HG03066 (cell line): Measurements from ENCODE around the gene PPP1R1C.
"Not testable (repeated sequence)": the region's sequence is repeated elsewhere in the genome, so short reads cannot be mapped to it uniquely, and the experiment has no call there.

ENCODE experiments used
- ATAC-seq: cut with Tn5 transposase; IDR thresholded peaks from one replicate; pipeline ENCODE4 v1.9.1; 2021; ENCODE audit warnings: low read depth; ENCODE audit not compliant: unreplicated experiment

Gene PPP1R1C

DNA sequence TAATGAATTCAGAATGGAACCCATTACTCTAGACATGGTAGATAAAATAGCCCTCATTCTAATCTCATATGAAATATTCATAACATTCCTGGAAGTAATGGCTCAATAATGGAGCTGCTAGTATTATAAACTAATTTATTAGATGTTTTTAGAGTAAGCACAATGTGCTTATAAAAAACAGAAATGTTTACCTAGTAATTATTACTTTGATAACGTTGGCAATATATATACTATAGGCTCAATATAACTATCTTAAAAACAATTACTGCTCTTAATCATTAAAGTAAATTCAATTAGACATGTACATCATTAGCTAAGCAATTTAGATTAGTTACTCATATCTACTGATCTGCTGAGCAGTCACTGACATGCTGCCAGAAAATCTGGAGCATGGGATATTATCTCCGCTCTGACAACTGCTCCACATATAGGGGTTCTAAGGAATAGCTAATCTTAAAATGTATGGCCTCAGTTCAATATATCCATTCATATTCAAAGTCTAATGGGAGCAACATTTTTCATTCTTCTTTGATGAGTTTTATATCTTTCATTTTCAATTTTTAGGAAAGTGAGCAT lies 19.4 kb downstream of the PPP1R1C start:
- ATAC-seq = no peak

DNA sequence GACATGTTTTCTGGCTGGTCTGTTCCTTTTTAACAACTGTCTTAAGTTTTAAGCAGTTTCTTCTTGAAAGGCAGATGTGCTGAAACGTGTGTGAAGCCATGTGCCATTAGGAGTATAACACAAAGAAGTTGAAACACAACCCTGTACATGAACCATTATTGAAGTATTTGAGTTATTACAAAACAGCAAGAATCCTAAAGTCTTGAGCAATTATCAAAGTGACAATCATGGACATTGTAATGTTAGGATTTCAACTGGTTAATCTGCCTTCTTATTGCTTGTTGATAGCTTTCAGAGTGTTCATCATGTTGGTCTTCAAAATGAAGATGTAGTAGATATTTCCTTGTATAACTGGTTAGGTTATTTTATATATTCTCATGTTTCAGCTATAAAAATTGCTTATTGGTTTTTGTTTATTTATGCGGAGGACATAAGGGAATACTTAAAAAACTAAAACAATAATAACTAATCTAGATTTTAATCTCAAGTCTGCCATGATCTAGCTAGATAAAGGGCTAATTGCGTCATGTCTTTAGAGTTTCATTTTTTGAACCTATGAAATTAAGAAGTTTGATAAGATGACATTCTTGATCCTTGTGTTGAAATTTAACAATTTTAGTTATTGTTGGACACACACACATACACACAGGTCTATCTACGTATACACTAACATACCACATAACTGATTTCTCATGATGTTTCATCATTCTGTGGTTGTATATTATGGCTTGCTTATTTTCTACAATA lies 21.1 kb downstream of the PPP1R1C start:
- ATAC-seq = no peak

DNA sequence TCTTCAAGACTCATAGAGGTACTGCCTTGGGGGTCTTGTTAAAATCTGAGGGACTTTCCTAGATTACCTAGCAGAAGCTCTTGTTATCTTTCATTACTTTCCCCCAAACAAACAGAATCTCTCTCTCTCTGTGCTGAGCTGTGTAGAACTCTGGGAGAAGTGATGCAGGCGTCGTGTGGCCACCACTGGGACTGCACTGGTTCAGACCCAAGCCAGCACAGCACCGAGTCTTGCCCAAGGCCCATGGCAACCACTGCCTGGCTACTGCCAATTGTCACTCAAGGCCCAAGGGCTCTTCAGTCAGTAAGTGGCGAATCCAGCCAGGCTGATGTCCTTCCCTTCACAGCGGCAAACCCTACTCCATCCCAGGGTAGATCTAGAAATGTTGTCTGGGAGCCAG lies 28.6 kb downstream of the PPP1R1C start:
- no peak for ATAC-seq

DNA sequence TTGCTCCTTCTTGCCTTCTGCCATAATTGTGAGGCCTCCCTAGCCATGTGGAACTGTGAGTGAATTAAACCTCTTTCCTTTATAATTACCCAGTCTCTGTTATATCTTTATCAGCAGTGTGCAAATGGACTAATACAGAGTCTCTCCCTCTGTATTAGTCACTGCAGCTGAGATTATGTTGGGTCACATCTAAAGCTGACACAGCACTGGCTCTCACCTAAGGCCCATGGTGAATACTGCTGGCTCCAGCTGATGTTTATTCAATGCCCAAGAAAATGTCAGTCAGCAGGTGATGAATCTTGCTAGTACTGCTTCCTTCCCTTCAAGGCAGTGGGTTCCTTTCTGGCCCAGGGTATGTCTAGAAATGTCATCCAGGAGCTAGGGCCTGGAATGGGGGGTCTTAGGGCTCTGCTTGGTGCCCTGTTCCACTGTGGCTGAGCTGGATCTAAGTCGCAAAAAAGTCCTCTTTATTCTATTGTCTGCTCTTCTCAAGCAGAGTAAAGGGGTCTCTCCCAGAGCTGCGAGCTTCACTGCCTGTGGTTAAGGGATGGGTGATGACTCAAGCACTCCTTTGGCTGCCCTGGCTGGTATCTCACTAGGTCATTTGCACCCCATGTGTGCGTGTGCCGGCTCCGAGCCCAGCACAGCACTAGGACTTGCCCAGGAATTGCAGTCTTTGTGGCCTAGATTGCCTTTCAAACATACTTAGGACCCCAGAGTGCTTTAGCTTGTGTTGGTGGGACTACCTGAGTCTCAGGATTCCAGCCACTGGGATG lies 29.9 kb downstream of the PPP1R1C start:
- ATAC-seq = no peak

DNA sequence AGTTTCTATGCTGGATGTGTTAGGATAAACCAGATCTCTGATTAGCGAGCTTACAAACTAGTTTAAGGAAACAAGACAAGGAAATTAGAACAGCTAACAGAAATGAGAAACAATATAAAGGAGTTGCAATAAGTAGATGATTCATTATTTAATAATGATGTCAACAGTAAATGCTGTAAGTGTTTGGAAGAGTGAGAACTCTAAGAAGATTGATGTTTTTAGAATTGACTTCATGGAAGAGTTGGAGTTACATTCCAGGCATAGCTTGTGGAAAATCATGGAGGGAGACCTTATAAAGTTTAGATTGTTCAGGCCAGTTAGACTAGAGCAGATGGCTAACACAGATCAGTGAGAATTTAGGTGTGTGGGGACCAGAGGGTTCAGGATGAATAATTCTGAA lies 32.6 kb downstream of the PPP1R1C start:
- ATAC-seq = no peak

DNA sequence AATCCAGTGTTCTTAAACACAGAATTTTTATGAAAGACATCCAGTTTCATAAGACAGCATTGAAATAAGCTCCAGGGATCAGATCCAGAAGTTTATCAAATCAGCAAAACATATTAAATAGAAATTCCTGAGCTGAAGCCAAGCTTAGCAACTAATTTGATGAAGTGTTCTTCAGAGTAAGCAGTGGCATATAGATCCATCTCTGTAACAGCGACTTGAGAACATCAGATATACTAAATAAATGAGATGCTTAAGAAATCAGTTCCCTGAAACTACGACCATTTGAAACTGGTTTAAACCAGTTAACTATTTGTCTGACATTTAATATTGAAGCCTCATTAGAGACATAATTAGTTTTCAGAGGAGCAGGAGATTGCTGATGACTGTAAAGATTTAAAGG lies 34.1 kb downstream of the PPP1R1C start:
- ATAC-seq = no peak

DNA sequence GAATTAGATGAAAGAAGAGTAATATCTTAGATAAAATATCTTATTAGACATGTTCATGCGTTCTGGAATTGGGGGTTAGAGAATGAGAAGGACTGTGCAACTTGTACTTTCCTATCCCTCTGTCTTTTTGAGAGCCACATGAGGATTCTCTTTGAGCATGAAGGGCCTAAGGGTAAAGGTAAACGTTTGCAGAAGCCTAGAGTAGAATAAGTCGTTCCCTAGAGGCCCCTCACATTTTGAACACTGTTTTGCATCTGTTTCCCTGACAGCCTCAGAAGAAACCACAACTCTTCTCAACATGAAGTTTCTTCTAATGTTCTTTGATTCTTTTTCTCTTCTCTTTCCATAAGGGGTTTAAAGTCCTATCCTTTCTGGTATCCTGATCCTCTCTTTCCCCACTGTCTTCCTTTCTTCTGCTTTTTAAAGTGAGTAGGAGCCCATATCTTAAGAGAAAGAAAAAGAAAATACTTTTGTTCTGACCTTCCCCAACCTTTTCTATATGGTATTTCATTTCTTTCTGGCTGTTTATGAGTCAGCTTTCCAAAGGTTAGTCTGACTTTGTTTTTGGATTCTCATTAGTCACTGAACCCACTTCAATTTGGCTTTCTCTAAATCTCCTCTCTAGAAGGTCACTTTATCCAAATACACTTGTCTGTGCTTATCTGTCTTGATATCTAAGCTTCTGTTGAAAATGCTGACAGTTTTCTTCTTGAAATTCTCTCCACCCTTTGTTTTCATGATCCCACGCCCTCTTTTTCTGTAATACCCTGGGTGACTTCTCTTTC lies 34.8 kb downstream of the PPP1R1C start:
- no peak for ATAC-seq

DNA sequence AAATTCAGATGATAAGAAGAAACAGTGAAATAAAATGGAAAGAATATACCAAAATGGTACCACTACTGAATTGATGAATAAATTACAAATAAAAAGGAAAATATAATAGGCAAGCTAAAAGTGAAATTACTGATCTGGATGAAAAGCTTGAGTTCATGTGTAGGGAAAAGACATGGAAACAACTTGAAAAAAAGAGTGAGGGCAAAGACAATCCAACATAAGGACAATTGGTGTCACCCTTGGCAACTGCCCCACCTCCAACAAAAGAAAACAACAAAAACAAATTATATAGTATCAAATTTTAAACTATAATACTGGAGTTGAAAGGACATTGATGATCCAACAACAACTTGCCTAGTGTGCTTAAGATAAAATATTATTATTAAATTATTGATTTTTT lies 37.6 kb downstream of the PPP1R1C start:
- no peak for ATAC-seq

DNA sequence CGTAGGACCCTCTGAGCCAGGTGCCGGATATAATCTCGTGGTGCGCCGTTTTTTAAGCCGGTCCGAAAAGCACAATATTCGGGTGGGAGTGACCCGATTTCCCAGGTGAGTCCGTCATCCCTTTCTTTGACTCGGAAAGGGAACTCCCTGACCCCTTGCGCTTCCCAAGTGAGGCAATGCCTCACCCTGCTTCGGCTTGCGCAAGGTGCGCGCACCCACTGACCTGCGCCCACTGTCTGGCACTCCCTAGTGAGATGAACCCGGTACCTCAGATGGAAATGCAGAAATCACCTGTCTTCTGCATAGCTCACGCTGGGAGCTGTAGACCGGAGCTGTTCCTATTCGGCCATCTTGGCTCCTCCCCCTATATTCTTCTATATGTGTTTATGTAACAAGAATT lies 45.2 kb downstream of the PPP1R1C start:
- not testable (repeated sequence) for ATAC-seq

DNA sequence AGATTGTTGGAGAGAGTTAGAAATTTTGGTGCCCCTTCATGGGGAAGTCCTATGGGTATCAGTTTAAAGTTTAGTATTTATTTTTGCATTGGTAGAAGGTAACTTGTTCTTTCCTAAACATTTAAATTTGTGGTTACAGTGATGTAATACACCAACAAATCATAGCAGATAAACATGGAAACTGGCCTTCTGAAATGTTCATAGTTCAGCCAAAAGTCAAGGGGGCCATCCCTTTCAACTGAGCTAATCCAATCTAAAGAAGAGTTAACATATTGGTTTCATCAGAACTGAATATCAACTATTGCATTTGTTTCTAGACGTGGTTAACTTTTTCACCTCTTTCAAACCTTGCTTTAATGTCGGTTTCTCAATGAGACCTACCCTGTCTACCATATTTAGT lies 46.3 kb downstream of the PPP1R1C start:
- ATAC-seq = no peak

DNA sequence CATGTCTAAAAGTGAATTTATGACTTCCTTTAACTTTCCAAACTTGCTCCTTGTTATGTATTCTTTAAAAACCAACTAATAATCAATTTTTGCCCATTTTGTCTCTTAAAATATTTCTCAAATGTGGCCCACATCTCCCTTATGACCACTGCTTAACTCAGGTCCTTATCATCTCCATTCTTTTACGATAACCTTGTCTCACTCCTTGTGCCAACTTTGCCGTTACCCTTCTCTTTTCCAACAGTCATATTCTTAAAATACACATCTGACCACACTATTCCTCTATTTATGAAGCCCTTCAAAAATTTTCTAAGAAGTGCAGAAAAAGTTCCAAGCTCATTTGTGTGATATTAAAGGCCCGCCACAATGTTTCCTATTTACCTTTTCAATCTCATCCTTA lies 47.8 kb downstream of the PPP1R1C start:
- no peak for ATAC-seq

DNA sequence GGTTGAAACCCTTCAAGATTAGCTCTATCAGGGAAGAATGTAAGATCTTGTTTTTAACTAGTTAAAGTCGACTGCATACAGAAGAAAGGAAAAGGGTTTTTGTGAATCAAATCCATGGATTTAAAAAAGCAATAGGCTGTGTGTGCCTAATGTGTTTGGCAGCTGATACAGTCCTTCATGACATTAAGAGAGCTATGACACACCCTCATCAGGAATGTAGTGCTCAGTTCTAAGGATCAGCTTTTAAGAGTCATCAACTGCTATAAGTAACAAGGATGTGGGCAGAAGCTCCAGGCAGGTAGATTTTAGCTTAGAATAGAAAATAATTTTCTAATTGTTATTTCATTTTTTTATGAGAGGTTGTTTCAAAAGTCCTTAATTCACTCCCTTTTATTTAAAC lies 52.9 kb downstream of the PPP1R1C start:
- no peak for ATAC-seq

DNA sequence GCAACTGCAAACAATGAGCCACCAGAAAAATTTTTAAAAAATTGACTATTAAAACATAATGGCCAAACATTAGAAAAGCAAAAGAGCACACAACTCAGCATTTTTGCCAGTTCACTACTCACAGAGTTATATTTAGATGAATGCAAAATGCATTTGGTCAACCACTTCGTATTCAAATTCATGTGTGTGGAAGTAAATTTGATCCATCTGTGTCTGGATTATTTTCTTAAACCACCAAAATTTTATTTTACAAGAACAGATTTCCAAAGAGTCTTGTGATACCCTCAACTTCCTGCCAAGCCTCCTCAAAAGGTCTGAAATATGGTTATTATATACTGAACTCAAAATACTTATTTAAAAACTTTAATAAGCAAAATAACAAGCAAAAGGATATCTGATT lies 57.4 kb downstream of the PPP1R1C start:
- ATAC-seq = no peak

DNA sequence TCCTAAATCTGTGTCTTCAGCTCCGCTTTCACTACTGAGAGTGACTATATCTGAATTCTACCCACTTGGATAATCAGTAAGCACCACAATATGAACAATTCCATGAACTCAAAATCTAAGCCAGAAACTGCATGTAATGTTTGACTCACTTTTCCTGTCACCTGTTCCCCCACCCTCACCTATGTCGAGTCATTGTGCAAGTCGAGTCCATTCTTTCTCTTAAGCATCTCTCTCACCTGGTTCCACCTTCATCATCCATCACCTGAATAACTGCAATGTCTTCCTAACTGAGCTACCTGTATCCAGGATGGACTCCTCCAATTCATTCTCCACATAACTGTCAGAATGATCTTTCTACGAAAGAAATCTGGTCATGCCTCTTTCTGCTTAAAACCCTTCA lies 58.2 kb downstream of the PPP1R1C start:
- ATAC-seq = no peak

DNA sequence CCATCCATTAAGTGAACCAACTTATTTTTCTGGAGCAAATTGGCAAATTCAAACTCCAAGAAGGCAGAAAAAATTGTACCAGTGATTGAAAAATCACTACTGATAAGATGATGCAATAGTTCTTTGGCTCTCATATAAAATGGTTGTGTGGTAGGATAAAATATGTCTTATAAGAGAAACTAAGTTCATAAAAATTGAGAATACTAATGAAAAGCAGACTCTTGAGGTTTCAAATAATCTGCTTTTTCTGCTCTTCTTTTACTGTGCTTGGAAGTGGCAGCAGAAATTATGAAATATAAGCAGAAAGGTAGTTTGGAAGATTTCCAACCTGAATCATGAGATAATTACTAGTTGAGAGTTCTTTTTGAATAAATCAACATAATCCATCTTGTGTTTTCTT lies 61.9 kb downstream of the PPP1R1C start:
- ATAC-seq = no peak

DNA sequence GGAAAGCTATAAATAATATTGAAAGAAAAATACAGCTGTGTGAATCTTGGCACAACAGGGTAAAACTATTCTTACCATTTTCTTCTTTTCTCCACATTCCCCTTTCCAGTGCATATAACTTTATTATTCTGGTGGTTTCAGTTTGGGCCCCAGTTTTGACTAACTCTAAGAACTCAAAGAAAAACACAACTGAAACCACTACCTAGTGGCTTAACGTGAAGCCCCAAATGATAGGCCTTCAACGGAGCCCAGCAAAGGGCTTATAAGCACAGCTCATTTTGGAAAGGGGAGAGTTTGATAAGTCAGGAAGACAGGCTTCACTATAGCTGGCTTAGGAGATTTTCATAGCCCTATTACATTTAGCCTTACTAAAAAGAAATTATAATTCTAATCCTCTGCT lies 62.4 kb downstream of the PPP1R1C start:
- ATAC-seq = no peak

DNA sequence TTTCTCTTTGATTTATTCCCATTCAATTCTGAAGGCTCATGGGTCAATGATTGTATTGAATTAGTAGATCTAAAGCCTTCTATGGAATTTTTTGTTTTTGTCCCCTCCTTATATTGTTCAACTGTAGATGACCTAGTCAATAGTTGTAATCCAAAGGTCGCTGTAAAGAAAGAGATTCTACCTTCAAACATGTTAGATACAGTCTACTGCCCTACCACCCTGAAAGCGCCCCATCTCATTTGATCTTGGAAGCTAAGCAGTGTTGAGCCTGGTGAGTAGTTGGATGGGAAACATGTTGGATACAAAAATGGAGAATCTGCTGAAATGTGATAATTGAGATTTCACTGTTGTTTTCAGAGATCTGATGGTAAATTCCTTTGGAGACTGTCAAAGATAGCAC lies 63.0 kb downstream of the PPP1R1C start:
- ATAC-seq = no peak

DNA sequence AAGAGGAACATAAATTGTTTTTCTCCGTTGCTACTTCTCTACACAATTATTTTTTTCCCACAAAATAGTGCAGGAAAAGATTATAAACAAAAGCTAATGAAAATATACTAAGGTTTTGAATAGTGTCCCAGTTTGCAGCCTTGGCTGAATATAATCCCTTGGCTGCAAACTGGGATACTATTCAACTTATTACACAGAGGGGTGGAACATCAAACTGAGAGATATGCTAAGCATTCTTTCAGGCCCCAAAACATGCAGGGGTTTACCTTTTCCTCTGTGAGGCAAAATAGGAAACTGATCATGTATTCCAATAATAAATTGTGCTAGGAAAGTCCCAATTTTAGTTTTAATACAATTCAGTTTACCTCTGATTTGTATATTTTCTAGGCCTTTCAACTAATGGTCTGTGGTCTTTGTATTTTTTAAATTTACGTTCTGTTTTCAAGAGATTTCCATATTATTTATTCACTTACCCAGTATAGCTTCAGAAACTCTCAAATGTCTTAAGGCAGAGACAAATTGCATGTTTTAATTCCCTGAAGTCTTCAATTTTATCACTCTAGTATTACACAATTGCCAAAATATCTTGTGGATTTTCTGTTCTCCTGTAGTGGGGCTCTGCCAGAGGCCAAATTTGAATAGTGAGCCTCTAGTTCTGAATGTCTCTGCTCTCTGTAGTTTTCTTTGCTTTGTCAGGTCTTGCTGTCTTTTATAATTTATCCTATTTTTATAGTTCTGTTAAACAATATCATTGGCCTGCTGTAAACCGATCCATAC lies 63.9 kb downstream of the PPP1R1C start:
- ATAC-seq = no peak

DNA sequence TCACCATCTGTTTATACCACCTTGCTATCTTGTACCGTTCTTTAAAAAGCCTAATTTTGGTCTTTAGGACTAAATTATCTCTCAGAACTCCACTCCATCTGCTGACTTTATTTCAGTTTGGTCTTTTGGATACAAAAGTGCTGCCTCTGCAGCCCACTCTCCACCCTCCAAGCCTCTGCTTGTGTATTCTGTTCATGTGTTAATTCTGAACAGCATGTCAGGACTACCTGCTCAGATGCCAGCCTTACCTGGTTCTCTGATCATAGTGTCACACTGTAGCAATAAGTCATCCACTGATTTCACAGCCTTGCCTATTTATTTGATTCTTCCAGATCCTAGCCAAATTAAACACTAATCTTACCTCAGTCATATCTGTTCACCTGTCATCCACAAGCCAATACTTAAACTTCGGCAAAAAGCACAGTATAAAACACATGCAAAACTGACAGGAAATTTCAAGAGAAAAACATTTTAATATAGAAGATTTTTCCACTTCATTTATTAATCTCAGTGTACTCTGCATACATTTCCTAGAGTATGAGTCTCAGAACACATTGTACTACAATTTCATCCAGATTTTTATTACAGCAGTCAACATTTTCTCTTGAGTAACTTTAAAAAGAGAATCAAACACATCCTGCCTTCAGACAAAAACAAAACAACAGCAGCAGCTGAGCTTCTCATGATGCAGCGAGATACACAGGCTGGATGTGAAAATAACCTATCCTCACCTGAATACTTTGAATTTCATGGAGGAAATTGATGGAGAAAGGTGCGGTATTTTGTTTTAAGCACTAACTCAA lies 64.9 kb downstream of the PPP1R1C start:
- ATAC-seq = no peak

DNA sequence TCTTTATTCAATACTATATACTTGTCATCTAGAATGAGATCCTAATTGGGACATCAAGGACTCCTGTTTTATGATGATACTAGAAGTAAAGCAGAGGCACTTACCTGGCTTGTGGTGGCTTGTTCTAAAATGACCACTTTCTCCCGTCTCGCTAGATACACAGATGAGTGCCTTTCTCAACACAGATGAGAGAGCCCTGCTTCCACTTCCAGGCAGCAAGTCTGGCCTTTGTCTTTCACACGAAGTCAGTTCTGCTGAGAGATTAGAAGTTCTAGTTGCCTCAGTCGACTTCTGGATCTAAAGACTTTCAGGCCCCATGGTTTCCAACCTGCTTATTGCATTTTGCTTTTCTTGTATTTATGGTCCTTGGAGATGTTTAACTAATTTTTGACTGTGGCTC lies 70.3 kb downstream of the PPP1R1C start:
- ATAC-seq = no peak
